Neuronal stem cell (in vitro differentiated cells): Measurements from ENCODE around the gene DENND2A.
"Not testable (repeated sequence)": the region's sequence is repeated elsewhere in the genome, so short reads cannot be mapped to it uniquely, and the experiment has no call there.

ENCODE experiments used
- DNase-seq: peaks from one replicate; pipeline ENCODE4 v3.0.0-alpha.2; 2013; ENCODE audit warnings: low spot score
- H2AFZ ChIP-seq: one replicate; pipeline ENCODE4 v1.6.1; 2013; ENCODE audit warnings: mild to moderate bottlenecking, low read length, inconsistent platforms
- H2AK5ac ChIP-seq: 2 replicates; pipeline ENCODE4 v1.6.1; 2013; ENCODE audit warnings: low read depth, mild to moderate bottlenecking, inconsistent platforms, low read length, moderate library complexity, mixed read lengths
- H2BK120ac ChIP-seq: 2 replicates; pipeline ENCODE4 v1.6.1; 2013; ENCODE audit warnings: low read depth, mild to moderate bottlenecking, inconsistent platforms, low read length, moderate library complexity, mixed read lengths
- H2BK12ac ChIP-seq: one replicate; pipeline ENCODE4 v1.6.1; 2013; ENCODE audit warnings: low read length, inconsistent platforms
- H2BK15ac ChIP-seq: 2 replicates; pipeline ENCODE4 v1.6.1; 2013; ENCODE audit warnings: mild to moderate bottlenecking, low read length, inconsistent platforms, mixed read lengths
- H2BK5ac ChIP-seq: one replicate; pipeline ENCODE4 v1.6.1; 2013; ENCODE audit warnings: inconsistent platforms, mild to moderate bottlenecking, low read length, moderate library complexity
- H3K14ac ChIP-seq: one replicate; pipeline ENCODE4 v1.6.1; 2013; ENCODE audit warnings: low read length, inconsistent platforms
- H3K18ac ChIP-seq: 2 replicates; pipeline ENCODE4 v1.6.1; 2013; ENCODE audit warnings: low read length, inconsistent platforms
- H3K23ac ChIP-seq: 2 replicates; pipeline ENCODE4 v1.6.1; 2013; ENCODE audit warnings: low read depth, mild to moderate bottlenecking, mixed read lengths, low read length, inconsistent platforms; ENCODE audit not compliant: poor library complexity
- H3K27ac ChIP-seq: replicated peaks from 3 replicates; pipeline ENCODE4 v1.5.1; 2013; ENCODE audit warnings: low read length, inconsistent platforms
- H3K27me3 ChIP-seq, 3 experiments: 2 replicates each; pipeline ENCODE4 v1.6.1; 2013; ENCODE audit warnings: low read length in 3 of 3, mild to moderate bottlenecking in 2 of 3, inconsistent platforms in 1 of 3, low read depth in 1 of 3, mixed read lengths in 1 of 3, moderate library complexity in 1 of 3; ENCODE audit not compliant: control insufficient read depth in 3 of 3, insufficient read depth in 3 of 3
- H3K36me3 ChIP-seq, 2 donors: replicated peaks in 1 of 2; 2 replicates each; pipeline ENCODE4 v1.6.1; 2013; ENCODE audit warnings: low read length in 2 of 2; ENCODE audit not compliant: control insufficient read depth in 2 of 2, insufficient read depth in 2 of 2
- H3K4ac ChIP-seq: 2 replicates; pipeline ENCODE4 v1.6.1; 2013; ENCODE audit warnings: inconsistent platforms, mild to moderate bottlenecking, low read length, moderate library complexity
- H3K4me1 ChIP-seq, 2 donors: 1 replicate in 1 of 2; 2 replicates in 1 of 2; pipeline ENCODE4 v1.6.1; 2013; ENCODE audit warnings: low read length in 2 of 2, low read depth in 1 of 2; ENCODE audit not compliant: control insufficient read depth in 2 of 2, insufficient read depth in 1 of 2
- H3K4me2 ChIP-seq: one replicate; pipeline ENCODE4 v1.6.1; 2013; ENCODE audit warnings: mild to moderate bottlenecking, low read length, inconsistent platforms; ENCODE audit not compliant: insufficient read depth, poor library complexity, severe bottlenecking
- H3K4me3 ChIP-seq, 2 donors: 2 replicates each; pipeline ENCODE4 v1.5.1; 2013; ENCODE audit warnings: low read length in 2 of 2, mild to moderate bottlenecking in 2 of 2, inconsistent platforms in 1 of 2, moderate library complexity in 1 of 2
- H3K79me1 ChIP-seq: one replicate; pipeline ENCODE4 v1.6.1; 2013; ENCODE audit warnings: low read depth, mild to moderate bottlenecking, inconsistent platforms, low read length, moderate library complexity
- H3K9ac ChIP-seq: one replicate; pipeline ENCODE4 v1.6.1; 2013; ENCODE audit warnings: mild to moderate bottlenecking, low read depth, low read length, inconsistent platforms; ENCODE audit not compliant: poor library complexity
- H3K9me3 ChIP-seq, 2 donors: replicated peaks in 1 of 2; 2 replicates each; pipeline versions ENCODE3 to v1.6.1; 2013; ENCODE audit warnings: low read length in 2 of 2, mild to moderate bottlenecking in 2 of 2, inconsistent platforms in 1 of 2, low read depth in 1 of 2, mixed read lengths in 1 of 2, moderate library complexity in 1 of 2; ENCODE audit not compliant: control insufficient read depth in 2 of 2, insufficient read depth in 1 of 2
- H4K8ac ChIP-seq: one replicate; pipeline ENCODE4 v1.6.1; 2013; ENCODE audit warnings: low read depth, mild to moderate bottlenecking, inconsistent platforms, low read length, moderate library complexity
- H4K91ac ChIP-seq: one replicate; pipeline ENCODE4 v1.6.1; 2013; ENCODE audit warnings: low read length, low read depth, mild to moderate bottlenecking, inconsistent platforms; ENCODE audit not compliant: poor library complexity
- WGBS, 2 donors: extraction: QIAGEN DNeasy Blood & Tissue Kit; methylation state at CpG; one replicate each; pipeline ENCODE4 v1.1.7; 2013; ENCODE audit warnings: missing lambda C conversion rate in 2 of 2, mixed read lengths in 1 of 2; ENCODE audit not compliant: insufficient read length in 2 of 2, insufficient replicate concordance in 1 of 2; ENCODE audit errors: extremely low coverage in 2 of 2; 5-methylcytosine and 5-hydroxymethylcytosine counted together

The DENND2A gene

GRCh38 chr7:140534743-140535142 is 105.9 kb downstream of the DENND2A start:
- Histone ChIP-seq H4K8ac (no peak overlapping the region), H3K14ac (no peak overlapping the region), H3K9me3 (no peaks in the 10 kb centered on the region), H3K27me3 (no peaks in the 10 kb centered on the region), H4K91ac (no peak overlapping the region), H3K23ac (no peak overlapping the region), H3K9ac (no peak overlapping the region), H3K18ac (no peak overlapping the region), H2BK12ac (no peak overlapping the region), H2AK5ac (no peak overlapping the region), H2BK120ac (no peak overlapping the region), H3K4me1 (no peaks in the 10 kb centered on the region), H3K27ac (no peak overlapping the region), H2BK15ac (no peak overlapping the region), H2AFZ (no peak overlapping the region), H3K4me2 (no peak overlapping the region), H3K36me3 (peaks cover 19 to 41% of the 10 kb centered on the region in 2 donors), H3K79me1 (no peaks in the 10 kb centered on the region), H3K4me3 (no peak overlapping the region), H3K4ac (no peak overlapping the region), H2BK5ac (no peak overlapping the region)
- DNase-seq = no peak
- no CpG with 5 or more reads among the region's 3 CpGs for WGBS, 2 donors

GRCh38 chr7:140533394-140533872 is 107.2 kb downstream of the DENND2A start:
- WGBS, 2 donors = no CpG with 5 or more reads among the region's 13 CpGs
- Histone ChIP-seq H3K9me3 (no peaks in the 10 kb centered on the region), H4K91ac (no peak overlapping the region), H2AK5ac (no peak overlapping the region), H3K36me3 (peaks cover 13 to 37% of the 10 kb centered on the region in 2 donors), H3K27me3 (no peaks in the 10 kb centered on the region), H3K4me1 (no peaks in the 10 kb centered on the region), H3K23ac (no peak overlapping the region), H2BK5ac (no peak overlapping the region), H3K4me3 (no peak overlapping the region), H3K4me2 (no peak overlapping the region), H2AFZ (no peak overlapping the region), H3K18ac (peak overlapping the region; percentile 48), H2BK120ac (no peak overlapping the region), H3K4ac (no peak overlapping the region), H4K8ac (no peak overlapping the region), H3K9ac (no peak overlapping the region), H3K79me1 (no peaks in the 10 kb centered on the region), H2BK12ac (no peak overlapping the region), H3K27ac (no peak overlapping the region), H2BK15ac (no peak overlapping the region), H3K14ac (no peak overlapping the region)
- DNase-seq = no peak

GRCh38 chr7:140529428-140529827 is 111.2 kb downstream of the DENND2A start:
- not testable (repeated sequence) for H3K9me3 ChIP-seq, DNase-seq, H2BK12ac ChIP-seq, H3K4me2 ChIP-seq, H2BK15ac ChIP-seq, H3K4me1 ChIP-seq, H4K8ac ChIP-seq, H4K91ac ChIP-seq, H3K14ac ChIP-seq, H3K18ac ChIP-seq, H3K27me3 ChIP-seq, H3K4me3 ChIP-seq, H3K79me1 ChIP-seq, H3K9ac ChIP-seq, H2BK5ac ChIP-seq, H2AFZ ChIP-seq, H2AK5ac ChIP-seq, H3K23ac ChIP-seq, H3K4ac ChIP-seq, H2BK120ac ChIP-seq, H3K27ac ChIP-seq
- peaks cover 13 to 22% of the 10 kb centered on the region in 2 donors for H3K36me3 ChIP-seq
- WGBS, 2 donors = no CpG with 5 or more reads among the region's 4 CpGs

- Histone ChIP-seq H4K8ac (no peak overlapping the region), H2AK5ac (no peak overlapping the region), H2BK5ac (peak overlapping the region; percentile 39), H3K79me1 (no peaks in the 10 kb centered on the region), H3K18ac (peak overlapping the region; percentile 80), H3K4me3 (no peak overlapping the region), H2BK15ac (no peak overlapping the region), H3K4me1 (peaks cover 4 to 9% of the 10 kb centered on the region in 2 donors), H2AFZ (no peak overlapping the region), H4K91ac (no peak overlapping the region), H3K27ac (no peak overlapping the region), H2BK12ac (no peak overlapping the region), H3K23ac (peak overlapping the region; percentile 73), H3K9ac (peak overlapping the region; percentile 60), H3K14ac (peak overlapping the region; percentile 71), H3K36me3 (peaks cover 16 to 31% of the 10 kb centered on the region in 2 donors), H3K4ac (no peak overlapping the region), H3K27me3 (no peaks in the 10 kb centered on the region), H3K4me2 (no peak overlapping the region), H2BK120ac (no peak overlapping the region), H3K9me3 (no peaks in the 10 kb centered on the region)
- no peak for DNase-seq
- WGBS, 2 donors = no CpG with 5 or more reads among the region's 31 CpGs
Observed at GRCh38 chr7:140526787-140527664, 113.6 kb downstream of the DENND2A start.
